ENCODE results near the gene FYB2. TPM values are rescaled to one million over a fixed set of nuclear protein-coding genes. Genes with fewer than 3 reads are reported as not detected.

The FYB2 gene
- total and polyA plus RNA-seq, 2 experiments from 2014 or later = 15.5 to 18.6 TPM

GRCh38 chr1:56852476-56852875 is 33.3 kb upstream of the FYB2 start:
- Histone ChIP-seq H4K20me1 (ENCODE audit: insufficient read depth, poor library complexity, severe bottlenecking) (no peaks in the 10 kb centered on the region), H3K27me3 (no peaks in the 10 kb centered on the region), H3K9me2 (replicated peaks; ENCODE audit: insufficient read depth) (no peaks in the 10 kb centered on the region), H3K4me2 (no peak overlapping the region), H3K9me3 (ENCODE audit: low read depth) (no peaks in the 10 kb centered on the region), H3K4me3 (no peak overlapping the region), H3K27ac (no peak overlapping the region), H3K36me3 (replicated peaks; ENCODE audit: insufficient read depth, low read depth) (no peaks in the 10 kb centered on the region), H3K79me2 (no peaks in the 10 kb centered on the region), H2AFZ (no peak overlapping the region), H3K4me1 (ENCODE audit: insufficient read depth) (no peaks in the 10 kb centered on the region)
- 96% methylated on average over 1 of the region's 1 CpG for WGBS (ENCODE audit: low lambda C conversion rate, missing lambda C conversion rate)
- no peak for DNase-seq (ENCODE audit: low spot score)
- TF ChIP-seq EZH2phosphoT487 (IDR thresholded peaks at IDR 0.05; ENCODE audit: low read depth, severe bottlenecking, unreplicated experiment) (no peak), CTCF (IDR thresholded peaks at IDR 0.05; ENCODE audit: poor library complexity) (no peak)

GRCh38 chr1:56850922-56851321 is 31.7 kb upstream of the FYB2 start:
- 83% methylated on average over 5 of the region's 5 CpGs for WGBS (ENCODE audit: low lambda C conversion rate, missing lambda C conversion rate)
- TF ChIP-seq CTCF (IDR thresholded peaks at IDR 0.05; ENCODE audit: poor library complexity) (no peak), EZH2phosphoT487 (IDR thresholded peaks at IDR 0.05; ENCODE audit: low read depth, severe bottlenecking, unreplicated experiment) (no peak)
- H3K4me1 ChIP-seq (ENCODE audit: insufficient read depth) = no peaks in the 10 kb centered on the region
- no peak overlapping the region for H3K4me2 ChIP-seq
- no peaks in the 10 kb centered on the region for H4K20me1 ChIP-seq (ENCODE audit: insufficient read depth, poor library complexity, severe bottlenecking)
- no peaks in the 10 kb centered on the region for H3K9me3 ChIP-seq (ENCODE audit: low read depth)
- H2AFZ ChIP-seq = no peak overlapping the region
- H3K36me3 ChIP-seq (replicated peaks; ENCODE audit: insufficient read depth, low read depth) = no peaks in the 10 kb centered on the region
- no peak overlapping the region for H3K27ac ChIP-seq
- H3K27me3 ChIP-seq = no peaks in the 10 kb centered on the region
- H3K9me2 ChIP-seq (replicated peaks; ENCODE audit: insufficient read depth) = no peaks in the 10 kb centered on the region
- DNase-seq (ENCODE audit: low spot score) = no peak
- no peaks in the 10 kb centered on the region for H3K79me2 ChIP-seq
- H3K4me3 ChIP-seq = no peak overlapping the region

- Histone ChIP-seq H3K36me3 (replicated peaks; ENCODE audit: insufficient read depth, low read depth) (no peaks in the 10 kb centered on the region), H3K4me2 (no peak overlapping the region), H3K27ac (no peak overlapping the region), H3K4me3 (no peak overlapping the region), H3K27me3 (no peaks in the 10 kb centered on the region), H4K20me1 (ENCODE audit: insufficient read depth, poor library complexity, severe bottlenecking) (no peaks in the 10 kb centered on the region), H3K9me2 (replicated peaks; ENCODE audit: insufficient read depth) (no peaks in the 10 kb centered on the region), H3K79me2 (no peaks in the 10 kb centered on the region), H2AFZ (no peak overlapping the region), H3K9me3 (ENCODE audit: low read depth) (no peaks in the 10 kb centered on the region), H3K4me1 (ENCODE audit: insufficient read depth) (no peaks in the 10 kb centered on the region)
- TF ChIP-seq EZH2phosphoT487 (IDR thresholded peaks at IDR 0.05; ENCODE audit: low read depth, severe bottlenecking, unreplicated experiment) (no peak), EZH2 (IDR thresholded peaks at IDR 0.05; ENCODE audit: borderline replicate concordance) (no peak), CTCF (IDR thresholded peaks at IDR 0.05; ENCODE audit: poor library complexity) (no peak)
- WGBS (ENCODE audit: low lambda C conversion rate, missing lambda C conversion rate) = 96% methylated on average over 2 of the region's 2 CpGs
- no peak for DNase-seq (ENCODE audit: low spot score)
Measured at GRCh38 chr1:56850411-56850810, 31.2 kb upstream of the FYB2 start.

GRCh38 chr1:56849750-56850149 is 30.5 kb upstream of the FYB2 start:
- Histone ChIP-seq H3K4me1 (ENCODE audit: insufficient read depth) (no peaks in the 10 kb centered on the region), H3K9me2 (replicated peaks; ENCODE audit: insufficient read depth) (no peaks in the 10 kb centered on the region), H3K27ac (no peak overlapping the region), H3K4me2 (no peak overlapping the region), H2AFZ (no peak overlapping the region), H3K27me3 (no peaks in the 10 kb centered on the region), H3K9me3 (ENCODE audit: low read depth) (no peaks in the 10 kb centered on the region), H3K79me2 (no peaks in the 10 kb centered on the region), H3K4me3 (no peak overlapping the region), H4K20me1 (ENCODE audit: insufficient read depth, poor library complexity, severe bottlenecking) (no peaks in the 10 kb centered on the region), H3K36me3 (replicated peaks; ENCODE audit: insufficient read depth, low read depth) (no peaks in the 10 kb centered on the region)
- TF ChIP-seq EZH2phosphoT487 (IDR thresholded peaks at IDR 0.05; ENCODE audit: low read depth, severe bottlenecking, unreplicated experiment) (no peak), EZH2 (IDR thresholded peaks at IDR 0.05; ENCODE audit: borderline replicate concordance) (no peak), CTCF (IDR thresholded peaks at IDR 0.05; ENCODE audit: poor library complexity) (no peak)
- no peak for DNase-seq (ENCODE audit: low spot score)
- 82% methylated on average over 7 of the region's 7 CpGs for WGBS (ENCODE audit: low lambda C conversion rate, missing lambda C conversion rate)
